Thoracic aorta (tissue), 2 donors: ENCODE data around the gene SEC16B. TPM values are rescaled to one million over a fixed set of nuclear protein-coding genes. Genes with fewer than 3 reads are reported as not detected.
"Not testable (repeated sequence)": the region's sequence is repeated elsewhere in the genome, so short reads cannot be mapped to it uniquely, and the experiment has no call there.

Experiments used
- ATAC-seq: fragments of 150-250 bp; one replicate; pipeline ENCODE4 v1.8.0; 2017; ENCODE audit warnings: low read depth; ENCODE audit not compliant: insufficient number of reproducible peaks, low FRiP score
- DNase-seq: peaks from one replicate; pipeline ENCODE4 v3.0.0-alpha.2; 2020; ENCODE audit warnings: low spot score
- H3K27ac ChIP-seq, 2 donors: fragments of 200-600 bp; sonication (generic); 1 replicate in 1 of 2; 2 replicates in 1 of 2; pipeline ENCODE4 v1.5.1; 2016; ENCODE audit warnings: mild to moderate bottlenecking in 2 of 2, moderate library complexity in 2 of 2
- H3K27me3 ChIP-seq: fragments of 200-600 bp; sonication (generic); replicated peaks from 2 replicates; pipeline ENCODE4 v1.6.0; 2016; ENCODE audit warnings: mild to moderate bottlenecking; ENCODE audit not compliant: insufficient read depth
- H3K36me3 ChIP-seq: fragments of 200-600 bp; sonication (generic); one replicate; pipeline ENCODE4 v1.5.1; 2016
- H3K4me1 ChIP-seq, 2 donors: fragments of 200-600 bp; sonication (generic); 1 replicate in 1 of 2; 2 replicates in 1 of 2; pipeline versions ENCODE4 v1.5.1 to v1.6.0; 2016; ENCODE audit warnings: low read depth in 2 of 2, mild to moderate bottlenecking in 1 of 2; ENCODE audit not compliant: control insufficient read depth in 1 of 2
- H3K4me3 ChIP-seq: fragments of 200-600 bp; sonication (generic); 2 replicates; pipeline ENCODE4 v1.5.1; 2016; ENCODE audit warnings: mild to moderate bottlenecking
- H3K9me3 ChIP-seq: fragments of 200-600 bp; sonication (generic); 2 replicates; pipeline ENCODE4 v1.5.1; 2016
- CTCF ChIP-seq: fragments of 200-600 bp; sonication (generic); IDR thresholded peaks from one replicate; pipeline ENCODE4 v1.5.1; 2019; ENCODE audit warnings: antibody characterized with exemption
- total RNA-seq, 2 donors: library from RNA; depleted of rRNA; stranded (reverse); fragments of >200 nt; gene quantifications; one replicate each; pipeline versions ENCODE4 v1.1.0 to v1.2.3, GENCODE V29; 2016

SEC16B gene
- total RNA-seq, 2 donors from 2014 or later = 4.2 to 6.8 TPM

DNA sequence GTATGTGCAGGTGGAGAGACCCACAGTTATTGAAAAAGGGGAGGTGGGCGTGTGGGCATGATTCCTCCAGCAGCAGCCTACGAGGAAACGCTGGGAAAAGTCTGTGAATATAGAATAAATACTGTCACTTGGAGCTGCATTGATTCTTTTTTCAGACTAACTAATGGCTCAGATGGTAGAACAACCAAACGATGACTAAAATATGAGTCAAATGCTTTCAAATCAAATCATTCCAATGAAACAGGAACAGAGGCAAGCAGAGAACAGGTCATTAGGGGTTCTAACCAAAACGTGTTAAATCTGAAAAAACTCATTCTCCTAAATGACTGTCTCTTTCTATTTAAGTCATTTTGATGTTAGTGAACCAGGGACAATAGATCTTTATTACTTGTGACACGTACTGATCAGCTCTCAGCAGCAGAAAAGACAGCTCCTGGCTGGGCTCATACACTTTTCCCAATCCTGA, 35.1 kb upstream of the SEC16B start:
- ATAC-seq (no peak), DNase-seq (no peak)
- H3K27ac ChIP-seq = no peak overlapping the region
- H3K4me1 ChIP-seq = no peaks in the 10 kb centered on the region
- TF ChIP-seq CTCF = no peak
- H3K27me3 ChIP-seq = no peaks in the 10 kb centered on the region
- no peak overlapping the region for H3K4me3 ChIP-seq
- H3K36me3 ChIP-seq = no peaks in the 10 kb centered on the region
- H3K9me3 ChIP-seq = no peaks in the 10 kb centered on the region

DNA sequence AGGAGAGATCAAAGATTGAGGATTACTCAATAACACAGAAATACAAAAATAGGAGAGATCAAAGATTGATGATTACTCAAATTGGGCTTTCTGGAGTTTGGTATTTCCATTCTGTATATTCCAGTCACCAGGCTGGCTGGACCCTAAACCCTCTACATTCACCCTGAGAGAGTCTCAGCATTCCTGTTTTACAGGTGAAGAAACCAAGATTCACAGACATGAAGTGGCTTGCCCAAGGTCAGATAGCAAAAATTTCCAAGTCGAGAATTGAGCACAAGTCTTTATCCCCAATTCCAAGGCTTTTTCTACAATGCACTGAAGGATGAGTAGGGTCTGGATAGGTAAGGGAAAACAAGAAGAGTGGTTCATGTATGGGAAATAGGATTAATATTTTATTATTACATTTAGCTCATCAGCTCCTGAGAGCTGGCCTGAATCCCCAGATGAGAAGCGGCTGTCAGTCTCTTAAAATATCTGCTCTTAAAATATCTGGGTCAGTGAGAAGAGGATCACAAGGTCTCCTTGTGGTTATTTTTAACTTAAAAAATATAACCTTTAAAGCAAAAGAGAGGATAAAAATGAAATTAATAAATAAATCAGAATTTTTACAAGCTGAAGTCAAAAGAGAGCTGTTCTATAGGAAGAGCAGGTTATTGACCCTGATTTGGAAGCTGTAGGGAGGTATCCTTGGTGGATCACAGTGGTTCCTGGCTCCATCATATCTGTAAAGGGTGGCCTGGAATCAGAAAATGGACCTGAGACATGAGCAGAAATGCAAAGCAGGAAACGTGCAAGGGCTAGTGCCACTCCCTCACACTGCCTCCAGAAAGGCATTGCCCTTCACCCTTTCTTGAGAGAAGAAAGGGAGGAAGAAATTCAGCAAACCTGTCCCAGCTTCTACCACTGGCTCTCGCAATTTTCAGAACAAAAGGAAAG, 29.1 kb upstream of the SEC16B start:
- TF ChIP-seq CTCF = no peak
- H3K4me1 ChIP-seq = no peaks in the 10 kb centered on the region
- no peak overlapping the region for H3K4me3 ChIP-seq
- DNase-seq (no peak), ATAC-seq (no peak)
- H3K36me3 ChIP-seq = no peaks in the 10 kb centered on the region
- H3K27me3 ChIP-seq = no peaks in the 10 kb centered on the region
- H3K9me3 ChIP-seq = no peaks in the 10 kb centered on the region
- no peak overlapping the region for H3K27ac ChIP-seq

DNA sequence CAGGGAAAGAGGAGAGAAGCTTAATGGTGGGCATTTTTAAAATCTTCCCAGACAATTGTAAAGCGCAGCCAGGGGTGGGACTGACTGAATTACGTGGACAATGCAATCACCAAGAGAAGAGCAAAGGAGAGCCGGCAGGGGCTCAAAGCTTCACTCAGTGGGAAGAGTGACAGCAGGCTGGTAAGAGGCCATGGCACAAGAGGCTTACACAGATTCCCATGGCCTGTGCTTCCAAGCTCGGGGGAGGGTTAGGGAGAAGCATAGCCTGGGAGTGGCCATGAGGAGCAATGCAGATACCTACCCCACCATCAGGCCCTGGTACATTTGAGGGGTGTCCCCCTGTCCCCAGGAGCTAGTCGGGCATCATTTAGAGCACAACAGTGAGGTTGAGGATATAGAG, 27.1 kb upstream of the SEC16B start:
- H3K9me3 ChIP-seq = no peaks in the 10 kb centered on the region
- no peak for ATAC-seq

DNA sequence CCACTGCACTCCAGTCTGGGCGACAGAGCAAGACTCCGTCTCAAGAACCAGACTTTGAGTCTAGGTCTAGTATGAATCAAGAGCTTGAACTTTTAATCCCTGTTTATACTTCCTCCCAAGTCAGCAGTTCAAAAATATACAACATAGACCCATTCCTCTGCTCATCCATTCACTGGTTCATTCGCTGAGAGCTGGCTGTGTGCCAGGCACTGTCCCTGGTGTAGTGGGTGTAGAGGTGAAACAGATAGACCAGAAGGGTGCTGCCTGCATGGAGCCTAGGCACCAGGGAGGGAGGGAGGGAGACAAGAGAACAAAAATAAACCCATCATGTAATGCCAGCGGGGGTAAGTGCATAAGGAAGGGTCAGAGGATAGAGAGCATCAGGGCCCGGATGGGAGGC, 25.5 kb upstream of the SEC16B start:
- no peak for TF ChIP-seq CTCF

More for the DNA sequence above, 27.1 kb upstream of the SEC16B start:
- H3K36me3 ChIP-seq = no peaks in the 10 kb centered on the region
- no peak for TF ChIP-seq CTCF
- H3K4me1 ChIP-seq = no peaks in the 10 kb centered on the region
- no peaks in the 10 kb centered on the region for H3K27me3 ChIP-seq
- H3K27ac ChIP-seq = no peak overlapping the region
- no peak for DNase-seq
- no peak overlapping the region for H3K4me3 ChIP-seq

GRCh38 chr1:177986281-177986680, 16.4 kb upstream of the SEC16B start:
- not testable (repeated sequence) for H3K4me3 ChIP-seq, H3K36me3 ChIP-seq, DNase-seq, H3K27ac ChIP-seq, H3K27me3 ChIP-seq, H3K9me3 ChIP-seq, ATAC-seq
- peaks cover 5 to 14% of the 10 kb centered on the region in 2 donors for H3K4me1 ChIP-seq

More for the DNA sequence above, 25.5 kb upstream of the SEC16B start:
- H3K27ac ChIP-seq = no peak overlapping the region
- ATAC-seq (no peak), DNase-seq (no peak)
- no peak overlapping the region for H3K4me3 ChIP-seq
- H3K27me3 ChIP-seq = no peaks in the 10 kb centered on the region
- H3K9me3 ChIP-seq = no peaks in the 10 kb centered on the region
- no peaks in the 10 kb centered on the region for H3K36me3 ChIP-seq
- H3K4me1 ChIP-seq = no peaks in the 10 kb centered on the region
